Gastroesophageal sphincter (tissue), 4 donors: ENCODE data around the gene THSD4. TPM values are rescaled to one million over a fixed set of nuclear protein-coding genes. Genes with fewer than 3 reads are reported as not detected.
A peak's percentile ranks its signal among the peaks of the same experiment; 100 is the strongest.

Experiments
- ATAC-seq: fragments of 150-250 bp; one replicate; pipeline ENCODE4 v1.9.1; 2016; ENCODE audit warnings: mild to moderate bottlenecking, moderate library complexity
- H3K27ac ChIP-seq, 4 donors: fragments of 200-600 bp; sonication (generic) in 3 of 4; 1 replicate in 3 of 4; 2 replicates in 1 of 4; pipeline ENCODE4 v1.5.1; 2016 to 2019
- H3K27me3 ChIP-seq: fragments of 200-600 bp; sonication (generic); one replicate; pipeline ENCODE4 v1.5.1; 2019
- H3K36me3 ChIP-seq, 2 donors: fragments of 200-600 bp; sonication (generic); one replicate each; pipeline ENCODE4 v1.5.1; 2019; ENCODE audit warnings: control low read depth in 1 of 2
- H3K4me1 ChIP-seq, 3 donors: fragments of 200-600 bp; sonication (generic); 1 replicate in 2 of 3; 2 replicates in 1 of 3; pipeline ENCODE4 v1.5.1; 2016 to 2019; ENCODE audit warnings: control low read depth in 2 of 3
- H3K4me3 ChIP-seq, 2 donors: fragments of 200-600 bp; sonication (generic); one replicate each; pipeline ENCODE4 v1.5.1; 2019; ENCODE audit warnings: mild to moderate bottlenecking in 1 of 2, moderate library complexity in 1 of 2
- H3K9me3 ChIP-seq, 3 donors: fragments of 200-600 bp; sonication (generic); one replicate each; pipeline ENCODE4 v1.5.1; 2017 to 2019; ENCODE audit warnings: control low read depth in 2 of 3
- CTCF ChIP-seq, 4 experiments: fragments of 200-600 bp in 2 of 4; fragments of 450-650 bp in 2 of 4; sonication (generic) in 1 of 4; IDR thresholded peaks; one replicate each; pipeline ENCODE4 v1.5.1; 2017 to 2019; ENCODE audit warnings: antibody characterized with exemption in 4 of 4, mild to moderate bottlenecking in 2 of 4, moderate library complexity in 2 of 4
- EP300 ChIP-seq: sonication (generic); formaldehyde crosslinking; IDR thresholded peaks from one replicate; pipeline ENCODE4 v1.6.1; 2017; ENCODE audit warnings: antibody characterized with exemption, mild to moderate bottlenecking
- POLR2A ChIP-seq, 2 donors: fragments of 450-650 bp; IDR thresholded peaks; one replicate each; pipeline ENCODE4 v1.6.1; 2017; ENCODE audit warnings: antibody characterized with exemption in 2 of 2, mild to moderate bottlenecking in 2 of 2, moderate library complexity in 1 of 2
- POLR2AphosphoS5 ChIP-seq: sonication (generic); formaldehyde crosslinking; IDR thresholded peaks from one replicate; pipeline ENCODE4 v1.6.1; 2017; ENCODE audit warnings: antibody characterized with exemption
- WGBS, 2 donors: methylation state at CpG; one replicate each; pipeline ENCODE4 v1.1.5; 2018; ENCODE audit warnings: low coverage in 1 of 2; 5-methylcytosine and 5-hydroxymethylcytosine counted together
- total RNA-seq, 4 donors: library from RNA; depleted of rRNA; stranded (reverse); fragments of >200 nt; gene quantifications; one replicate each; pipeline ENCODE4 v1.1.0, GENCODE V29; 2016

Gene THSD4
- total RNA-seq, 4 donors from 2014 or later = 4.6 to 28.5 (median 17.6) TPM

GRCh38 chr15:71707230-71708050 lies 592.2 kb downstream of the THSD4 start:
- H3K27ac ChIP-seq = peak overlapping the region in 3 of 4 donors; percentile 42 to 50 (median 44)
- H3K4me3 ChIP-seq = no peak overlapping the region
- peaks cover 3 to 30% (median 11%) of the 10 kb centered on the region in 3 donors for H3K4me1 ChIP-seq
- peak; percentile 57 for ATAC-seq
- H3K9me3 ChIP-seq = no peaks in the 10 kb centered on the region
- no peaks in the 10 kb centered on the region for H3K36me3 ChIP-seq
- 31 to 72% methylated on average over 5 of the region's 5 CpGs for WGBS, 2 donors
- TF ChIP-seq POLR2AphosphoS5 = peak; percentile 7
- no peak for TF ChIP-seq POLR2A (IDR thresholded peaks at IDR 0.05)
- H3K27me3 ChIP-seq = no peaks in the 10 kb centered on the region

- H3K36me3 ChIP-seq = no peaks in the 10 kb centered on the region
- peak; percentile 14 for ATAC-seq
- no peak overlapping the region for H3K4me3 ChIP-seq
- 56 to 73% methylated on average over 3 to 4 of the region's 4 CpGs for WGBS, 2 donors
- TF ChIP-seq EP300 = no peak
- no peak for TF ChIP-seq CTCF (IDR thresholded peaks at IDR 0.05)
- no peak for TF ChIP-seq POLR2AphosphoS5
- TF ChIP-seq POLR2A (IDR thresholded peaks at IDR 0.05) = no peak
- H3K4me1 ChIP-seq = peaks cover 3 to 30% (median 11%) of the 10 kb centered on the region in 3 donors
- H3K9me3 ChIP-seq = no peaks in the 10 kb centered on the region
- peak overlapping the region in 3 of 4 donors; percentile 42 to 50 (median 44) for H3K27ac ChIP-seq
- no peaks in the 10 kb centered on the region for H3K27me3 ChIP-seq
Observed at GRCh38 chr15:71708051-71708429, 592.8 kb downstream of the THSD4 start.

GRCh38 chr15:71708741-71709140 lies 593.5 kb downstream of the THSD4 start:
- Histone ChIP-seq H3K27ac (peak overlapping the region in 1 of 4 donors; percentile 50), H3K27me3 (no peaks in the 10 kb centered on the region), H3K9me3 (no peaks in the 10 kb centered on the region), H3K36me3 (no peaks in the 10 kb centered on the region), H3K4me1 (peaks cover 3 to 30% (median 11%) of the 10 kb centered on the region in 3 donors), H3K4me3 (no peak overlapping the region)
- TF ChIP-seq EP300 (no peak), CTCF (IDR thresholded peaks at IDR 0.05) (no peak), POLR2A (IDR thresholded peaks at IDR 0.05) (no peak), POLR2AphosphoS5 (no peak)
- WGBS, 2 donors = 70 to 83% methylated on average over 2 of the region's 11 CpGs
- no peak for ATAC-seq

- Histone ChIP-seq H3K36me3 (no peaks in the 10 kb centered on the region), H3K4me3 (no peak overlapping the region), H3K27ac (peak overlapping the region in 1 of 4 donors; percentile 20), H3K4me1 (peaks cover 3 to 30% (median 11%) of the 10 kb centered on the region in 3 donors), H3K27me3 (no peaks in the 10 kb centered on the region), H3K9me3 (no peaks in the 10 kb centered on the region)
- peak; percentile 44 for ATAC-seq
- TF ChIP-seq POLR2A (IDR thresholded peaks at IDR 0.05) (no peak), CTCF (IDR thresholded peaks at IDR 0.05) (no peak), EP300 (no peak), POLR2AphosphoS5 (no peak)
- 69% methylated on average over 3 of the region's 3 CpGs; no CpG with 5 or more reads in 1 of the 2 donors for WGBS, 2 donors
Observed at GRCh38 chr15:71709808-71710418, 594.6 kb downstream of the THSD4 start.

GRCh38 chr15:71712182-71712581 lies 596.9 kb downstream of the THSD4 start:
- Histone ChIP-seq H3K9me3 (no peaks in the 10 kb centered on the region), H3K4me3 (no peak overlapping the region), H3K27me3 (no peaks in the 10 kb centered on the region), H3K36me3 (no peaks in the 10 kb centered on the region), H3K4me1 (peaks cover 3 to 26% (median 6%) of the 10 kb centered on the region in 3 donors), H3K27ac (no peak overlapping the region)
- no peak for ATAC-seq
- no peak for TF ChIP-seq CTCF (IDR thresholded peaks at IDR 0.05)
- no peak for TF ChIP-seq EP300
- TF ChIP-seq POLR2A (IDR thresholded peaks at IDR 0.05) = no peak
- TF ChIP-seq POLR2AphosphoS5 = no peak
